Measurements from ENCODE around the gene SOX10. TPM values are rescaled to one million over a fixed set of nuclear protein-coding genes. Genes with fewer than 3 reads are reported as not detected.

The SOX10 gene
- total RNA-seq, 2 experiments from 2014 or later, result not detected

DNA sequence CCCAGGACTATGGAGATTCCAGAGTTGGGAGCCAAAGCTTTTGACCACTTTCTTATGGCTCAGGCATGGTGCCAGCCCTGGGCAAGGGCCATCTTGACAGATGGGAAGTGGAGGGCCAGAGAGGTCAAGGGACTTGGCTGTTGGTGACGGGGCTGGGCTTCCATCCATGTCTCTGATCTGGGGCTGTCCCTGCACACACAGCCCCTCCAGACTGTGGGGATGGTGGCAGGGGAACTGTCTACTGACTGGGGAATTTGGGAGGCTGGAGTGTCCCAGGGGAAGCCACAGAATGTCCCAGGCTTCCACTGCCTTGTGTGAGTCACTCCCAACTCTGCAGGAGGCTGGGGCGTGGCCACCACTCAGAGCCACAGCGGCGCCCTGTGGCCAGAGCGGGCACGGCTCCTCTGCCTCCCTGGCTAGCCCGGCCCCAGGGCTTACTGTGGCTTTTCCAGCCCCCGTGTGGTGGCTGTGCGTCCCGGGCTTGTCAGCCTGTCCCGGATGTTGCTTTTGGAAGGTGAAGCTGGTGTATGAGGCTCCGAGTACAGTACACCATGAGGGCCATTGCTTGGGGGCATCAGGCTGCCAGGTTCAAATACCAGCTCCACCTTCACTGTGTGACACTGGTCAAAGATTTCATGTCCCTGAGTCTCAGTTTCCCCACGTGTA, 50.5 kb downstream of the SOX10 start:
- peak; percentile 64 to 90 (median 76) for DNase-seq
- H3K9me3 ChIP-seq (ENCODE audit: control insufficient read depth in 1 of 2, insufficient read depth in 1 of 2, low read length in 2 of 2), result no peaks in the 10 kb centered on the region
- H3K4me3 ChIP-seq (ENCODE audit: low read length), result no peak overlapping the region
- ChIA-PET POLR2A (interaction anchor here (1.1 kb wide), 1 partner anchor 28 kb away, joined by 4 read pairs; the partner anchor contains the start of gene MICALL1), CTCF (interaction anchor here (0.7 to 1.2 kb wide), 5 partner anchors 22 to 325 kb away, joined by 3 to 5 read pairs (median 3); partner anchors contain the start of genes GGA1 and MICALL1)
- H3K4me1 ChIP-seq (ENCODE audit: insufficient read depth, low read length), result peaks cover 9% of the 10 kb centered on the region
- ATAC-seq (ENCODE audit: poor library complexity), result peak; percentile 100
- H3K9me3 Mint-ChIP-seq, result no peaks in the 10 kb centered on the region
- no peaks in the 10 kb centered on the region for H3K27me3 ChIP-seq (ENCODE audit: control insufficient read depth in 1 of 2, insufficient read depth in 2 of 2, low read length in 2 of 2)
- H3K36me3 Mint-ChIP-seq (ENCODE audit: low read depth), result peaks cover 26% of the 10 kb centered on the region
- peaks cover 11% of the 10 kb centered on the region for H3K4me1 Mint-ChIP-seq (ENCODE audit: low read depth)
- no peak overlapping the region for H3K4me3 Mint-ChIP-seq
- no peaks in the 10 kb centered on the region for H3K27me3 Mint-ChIP-seq
- TF ChIP-seq, protein P1, sequence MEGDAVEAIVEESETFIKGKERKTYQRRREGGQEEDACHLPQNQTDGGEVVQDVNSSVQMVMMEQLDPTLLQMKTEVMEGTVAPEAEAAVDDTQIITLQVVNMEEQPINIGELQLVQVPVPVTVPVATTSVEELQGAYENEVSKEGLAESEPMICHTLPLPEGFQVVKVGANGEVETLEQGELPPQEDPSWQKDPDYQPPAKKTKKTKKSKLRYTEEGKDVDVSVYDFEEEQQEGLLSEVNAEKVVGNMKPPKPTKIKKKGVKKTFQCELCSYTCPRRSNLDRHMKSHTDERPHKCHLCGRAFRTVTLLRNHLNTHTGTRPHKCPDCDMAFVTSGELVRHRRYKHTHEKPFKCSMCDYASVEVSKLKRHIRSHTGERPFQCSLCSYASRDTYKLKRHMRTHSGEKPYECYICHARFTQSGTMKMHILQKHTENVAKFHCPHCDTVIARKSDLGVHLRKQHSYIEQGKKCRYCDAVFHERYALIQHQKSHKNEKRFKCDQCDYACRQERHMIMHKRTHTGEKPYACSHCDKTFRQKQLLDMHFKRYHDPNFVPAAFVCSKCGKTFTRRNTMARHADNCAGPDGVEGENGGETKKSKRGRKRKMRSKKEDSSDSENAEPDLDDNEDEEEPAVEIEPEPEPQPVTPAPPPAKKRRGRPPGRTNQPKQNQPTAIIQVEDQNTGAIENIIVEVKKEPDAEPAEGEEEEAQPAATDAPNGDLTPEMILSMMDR (IDR thresholded peaks at IDR 0.05), result peak; percentile 93
- H3K27ac Mint-ChIP-seq, result no peak overlapping the region
- no peak overlapping the region for H3K27ac ChIP-seq (ENCODE audit: low read depth in 1 of 2, low read length in 2 of 2)
- intact Hi-C loops (cut with DNase I, micrococcal nuclease), result loop anchor here (1.0 to 5.0 kb wide), 4 partner anchors 28 to 117 kb away; partner anchors contain the start of gene MICALL1 (in 1 of the 2)
- H3K36me3 ChIP-seq (ENCODE audit: insufficient read depth, low read length), result peaks cover 33% of the 10 kb centered on the region

GRCh38 chr22:37932821-37933578, 51.4 kb downstream of the SOX10 start:
- Mint-ChIP-seq H3K27ac (no peak overlapping the region), H3K9me3 (no peaks in the 10 kb centered on the region), H3K36me3 (ENCODE audit: low read depth) (peaks cover 33% of the 10 kb centered on the region), H3K27me3 (no peaks in the 10 kb centered on the region), H3K4me1 (ENCODE audit: low read depth) (peaks cover 11% of the 10 kb centered on the region), H3K4me3 (no peak overlapping the region)
- TF ChIP-seq, protein P1 (IDR thresholded peaks at IDR 0.05), result no peak
- intact Hi-C loops (cut with DNase I, micrococcal nuclease), result loop anchor here in 1 of 2 experiments (5.0 kb wide), 1 partner anchor 46 kb away; no protein-coding TSS in a partner anchor
- H3K27ac ChIP-seq (ENCODE audit: low read depth in 1 of 2, low read length in 2 of 2), result no peak overlapping the region
- peaks cover 37% of the 10 kb centered on the region for H3K36me3 ChIP-seq (ENCODE audit: insufficient read depth, low read length)
- H3K27me3 ChIP-seq (ENCODE audit: control insufficient read depth in 1 of 2, insufficient read depth in 2 of 2, low read length in 2 of 2), result no peaks in the 10 kb centered on the region
- ChIA-PET POLR2A (interaction anchor here (1.2 kb wide), 1 partner anchor 20 kb away, joined by 4 read pairs; the partner anchor contains the start of genes C22orf23 and POLR2F), CTCF (interaction anchor here (0.6 to 1.2 kb wide), 4 partner anchors 22 to 78 kb away, joined by 3 to 4 read pairs (median 3); partner anchors contain the start of gene MICALL1)
- no peaks in the 10 kb centered on the region for H3K9me3 ChIP-seq (ENCODE audit: control insufficient read depth in 1 of 2, insufficient read depth in 1 of 2, low read length in 2 of 2)
- DNase-seq (no peak), ATAC-seq (ENCODE audit: poor library complexity) (no peak)
- H3K4me1 ChIP-seq (ENCODE audit: insufficient read depth, low read length), result peaks cover 9% of the 10 kb centered on the region
- no peak overlapping the region for H3K4me3 ChIP-seq (ENCODE audit: low read length)

GRCh38 chr22:37932401-37932800, 52.0 kb downstream of the SOX10 start:
- intact Hi-C loops (cut with DNase I, micrococcal nuclease), result loop anchor here in 1 of 2 experiments (5.0 kb wide), 1 partner anchor 45 kb away; no protein-coding TSS in a partner anchor
- ATAC-seq (ENCODE audit: poor library complexity), result no peak
- H3K4me1 ChIP-seq (ENCODE audit: insufficient read depth, low read length), result peaks cover 9% of the 10 kb centered on the region
- H3K27ac Mint-ChIP-seq, result no peak overlapping the region
- ChIA-PET CTCF (interaction anchor here (0.6 to 1.0 kb wide), 2 partner anchors 26 to 32 kb away, joined by 3 to 4 read pairs; partner anchors contain the start of gene MICALL1), POLR2A (interaction anchor here (1.2 kb wide), 1 partner anchor 21 kb away, joined by 4 read pairs; the partner anchor contains the start of genes C22orf23 and POLR2F)
- H3K9me3 ChIP-seq (ENCODE audit: control insufficient read depth in 1 of 2, insufficient read depth in 1 of 2, low read length in 2 of 2), result no peaks in the 10 kb centered on the region
- H3K27ac ChIP-seq (ENCODE audit: low read depth in 1 of 2, low read length in 2 of 2), result no peak overlapping the region
- peaks cover 11% of the 10 kb centered on the region for H3K4me1 Mint-ChIP-seq (ENCODE audit: low read depth)
- H3K9me3 Mint-ChIP-seq, result no peaks in the 10 kb centered on the region
- TF ChIP-seq, protein P1 (IDR thresholded peaks at IDR 0.05), result no peak
- no peak overlapping the region for H3K4me3 ChIP-seq (ENCODE audit: low read length)
- peaks cover 33% of the 10 kb centered on the region for H3K36me3 Mint-ChIP-seq (ENCODE audit: low read depth)
- H3K27me3 Mint-ChIP-seq, result no peaks in the 10 kb centered on the region
- DNase-seq, result no peak
- peaks cover 35% of the 10 kb centered on the region for H3K36me3 ChIP-seq (ENCODE audit: insufficient read depth, low read length)
- no peak overlapping the region for H3K4me3 Mint-ChIP-seq
- no peaks in the 10 kb centered on the region for H3K27me3 ChIP-seq (ENCODE audit: control insufficient read depth in 1 of 2, insufficient read depth in 2 of 2, low read length in 2 of 2)
